Panc1 (cell line): ENCODE measurements around the gene C19orf81. TPM values are rescaled to one million over a fixed set of nuclear protein-coding genes. Genes with fewer than 3 reads are reported as not detected.

Experiments used
- ATAC-seq: fragments of 200-7000 bp; cut with Tn5 transposase; 2 replicates; pipeline ENCODE4 v1.9.1; 2020; ENCODE audit warnings: mild to moderate bottlenecking, moderate library complexity
- BruUV-seq: library from RNA; stranded (reverse); fragments of 400-500 nt; replicated peaks from 2 replicates; lab custom pipeline; 2021; lab: Mats Ljungman, UMichigan
- CTCF ChIA-PET: fragments of 300-600 bp; sonication (Branson Sonifier 250); formaldehyde crosslinking; loops from one replicate; lab custom pipeline; 2022; ENCODE audit warnings: antibody characterized with exemption; lab: Charles Lee
- POLR2A ChIA-PET: fragments of 300-600 bp; sonication (Branson Sonifier 250); formaldehyde crosslinking; loops from one replicate; lab custom pipeline; 2022; ENCODE audit warnings: antibody characterized with exemption; lab: Charles Lee
- DNase-seq: peaks from one replicate; pipeline ENCODE4 v3.0.0-alpha.2; 2010; ENCODE audit warnings: low read depth, low spot score
- H3K27ac ChIP-seq: 2 replicates; pipeline ENCODE4 v1.5.1; 2011; ENCODE audit warnings: mild to moderate bottlenecking, low read length, inconsistent platforms
- H3K27me3 ChIP-seq: fragments of 200-500 bp; sonication (Bioruptor generic); 2 replicates; pipeline ENCODE4 v1.6.0; 2014; ENCODE audit warnings: low read length, inconsistent platforms; ENCODE audit not compliant: control insufficient read depth, insufficient read depth
- H3K36me3 ChIP-seq: fragments of 200-500 bp; sonication (Bioruptor generic); 2 replicates; pipeline ENCODE4 v1.5.1; 2014; ENCODE audit warnings: inconsistent platforms, mild to moderate bottlenecking, low read length, moderate library complexity; ENCODE audit not compliant: control insufficient read depth, insufficient read depth
- H3K4me1 ChIP-seq: 2 replicates; pipeline ENCODE4 v1.5.1; 2011; ENCODE audit warnings: inconsistent platforms, mild to moderate bottlenecking, low read length, moderate library complexity; ENCODE audit not compliant: control insufficient read depth, insufficient read depth
- H3K4me3 ChIP-seq, 2 experiments: 2 replicates each; pipeline ENCODE4 v1.5.1; 2011 to 2012; ENCODE audit warnings: low read depth in 2 of 2, low read length in 2 of 2, mild to moderate bottlenecking in 2 of 2, inconsistent platforms in 1 of 2, moderate library complexity in 1 of 2
- H3K9me3 ChIP-seq: fragments of 200-500 bp; sonication (Bioruptor generic); 2 replicates; pipeline ENCODE4 v1.5.1; 2014; ENCODE audit warnings: low read depth, mild to moderate bottlenecking, inconsistent platforms, low read length, moderate library complexity; ENCODE audit not compliant: control insufficient read depth, insufficient read depth
- CTCF ChIP-seq: fragments of 450-650 bp; IDR thresholded peaks from 2 replicates; pipeline ENCODE4 v1.5.1; 2017; ENCODE audit warnings: mild to moderate bottlenecking
- POLR2AphosphoS5 ChIP-seq: IDR thresholded peaks from 2 replicates; pipeline ENCODE4 v1.6.1; 2012; ENCODE audit warnings: mild to moderate bottlenecking, low read depth, low read length, moderate library complexity
- REST ChIP-seq, 2 experiments: IDR thresholded peaks; 2 replicates each; pipeline ENCODE4 v1.6.1; 2011 to 2012; ENCODE audit warnings: low read depth in 2 of 2, control low read depth in 1 of 2, low read length in 1 of 2, mild to moderate bottlenecking in 1 of 2, moderate library complexity in 1 of 2; ENCODE audit not compliant: insufficient read depth in 1 of 2
- SIN3A ChIP-seq: IDR thresholded peaks from 2 replicates; pipeline ENCODE4 v1.6.1; 2012; ENCODE audit warnings: low read depth, mild to moderate bottlenecking, low read length, moderate library complexity, borderline replicate concordance; ENCODE audit not compliant: insufficient read depth
- TCF7L2 ChIP-seq: IDR thresholded peaks from 2 replicates; pipeline ENCODE4 v1.6.1; 2011; ENCODE audit warnings: mild to moderate bottlenecking, low read depth, low read length, inconsistent platforms
- in situ Hi-C: cut with HindIII; loops from 2 replicates; pipeline ENCODE4 v1.10.0; 2016; ENCODE audit warnings: low sequenced_read_pairs, low pct_unique_long_range_greater_than_20kb
- intact Hi-C: fragments of 100-400 bp; cut with micrococcal nuclease; formaldehyde crosslinking; loops from one replicate; pipeline ENCODE4 v1.10.0; 2022; ENCODE audit not compliant: unreplicated experiment
- total RNA-seq: library from RNA; stranded (reverse); gene quantifications from one replicate; pipeline ENCODE4 v1.2.1, GENCODE V29; 2021; ENCODE audit not compliant: unreplicated experiment

Gene C19orf81
- total RNA-seq, 1 experiment from 2014 or later = 0.98 TPM

DNA sequence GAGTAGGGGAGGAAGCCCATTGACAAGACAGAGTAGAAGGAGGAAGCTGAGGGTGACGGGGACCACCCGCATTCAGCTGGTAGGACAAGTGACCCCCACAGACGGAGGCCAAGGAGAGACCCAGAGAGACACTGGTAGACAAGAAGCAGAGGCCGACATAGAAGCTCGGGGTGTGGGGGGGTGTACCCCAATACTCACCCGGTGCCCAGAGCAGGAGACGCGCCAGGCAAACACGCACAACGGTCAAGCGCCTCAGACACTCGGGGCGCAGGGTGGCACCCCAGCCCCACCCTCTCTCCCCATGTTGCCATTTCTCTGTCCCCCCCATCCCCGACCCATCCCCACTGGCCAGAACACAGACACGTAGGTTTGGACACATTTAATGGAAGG is 46.8 kb downstream of the C19orf81 start:
- Histone ChIP-seq H3K27ac (no peak overlapping the region), H3K9me3 (no peaks in the 10 kb centered on the region), H3K4me1 (no peaks in the 10 kb centered on the region), H3K4me3 (no peak overlapping the region), H3K36me3 (no peaks in the 10 kb centered on the region), H3K27me3 (no peaks in the 10 kb centered on the region; the same call in 1 of the 2 replicates)
- TF ChIP-seq SIN3A (no peak), POLR2AphosphoS5 (no peak), CTCF (no peak), TCF7L2 (no peak), REST (IDR thresholded peaks at IDR 0.05; ENCODE audit: insufficient read depth in 1 of 2, low read depth in 2 of 2, low read length in 1 of 2) (no peak)
- ATAC-seq = no peak
- intact Hi-C loops = no loop called here
- DNase-seq = no peak
- in situ Hi-C loops = no loop called here
- CTCF ChIA-PET = no interaction called here
- POLR2A ChIA-PET = no interaction called here
- no TSS peak for BruUV-seq

GRCh38 chr19:50697414-50698124 is 48.3 kb downstream of the C19orf81 start:
- no peak for TF ChIP-seq CTCF
- no peak for TF ChIP-seq SIN3A
- no peak for TF ChIP-seq REST (IDR thresholded peaks at IDR 0.05; ENCODE audit: insufficient read depth in 1 of 2, low read depth in 2 of 2, low read length in 1 of 2)
- no peak for TF ChIP-seq POLR2AphosphoS5
- TF ChIP-seq TCF7L2 = no peak
- no peaks in the 10 kb centered on the region for H3K9me3 ChIP-seq
- no peak for ATAC-seq
- in situ Hi-C loops = no loop called here
- H3K27me3 ChIP-seq = no peaks in the 10 kb centered on the region; the same call in 1 of the 2 replicates
- ChIA-PET POLR2A (no interaction called here), CTCF (no interaction called here)
- no peak for DNase-seq
- no peaks in the 10 kb centered on the region for H3K4me1 ChIP-seq
- BruUV-seq = no TSS peak
- H3K4me3 ChIP-seq = no peak overlapping the region
- no peak overlapping the region for H3K27ac ChIP-seq
- no peaks in the 10 kb centered on the region for H3K36me3 ChIP-seq
- intact Hi-C loops = no loop called here
